GM19240 (cell line): ENCODE measurements around the gene RAB36.

Experiments
- DNase-seq: peaks from one replicate; pipeline ENCODE4 v3.0.0; 2011; ENCODE audit warnings: low spot score; ENCODE audit not compliant: insufficient read length

The RAB36 gene

DNA sequence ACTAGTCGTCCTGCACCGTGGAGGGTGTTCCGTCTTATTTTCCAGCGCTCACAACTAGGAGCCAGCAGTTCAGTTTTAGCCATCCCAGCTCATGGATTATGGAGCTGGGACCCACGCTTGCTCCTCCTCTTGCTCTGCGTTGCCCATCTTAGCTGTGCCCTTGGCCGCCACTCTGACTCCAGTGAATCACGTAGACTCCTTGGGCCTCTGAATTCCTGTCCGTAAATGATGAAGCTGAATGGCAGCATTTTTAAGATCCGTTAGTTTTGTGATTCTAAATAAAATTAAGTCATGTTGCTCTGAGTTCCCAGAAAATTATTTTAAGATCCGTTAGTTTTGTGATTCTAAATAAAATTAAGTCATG lies 58.8 kb downstream of the RAB36 start:
- no peak for DNase-seq

DNA sequence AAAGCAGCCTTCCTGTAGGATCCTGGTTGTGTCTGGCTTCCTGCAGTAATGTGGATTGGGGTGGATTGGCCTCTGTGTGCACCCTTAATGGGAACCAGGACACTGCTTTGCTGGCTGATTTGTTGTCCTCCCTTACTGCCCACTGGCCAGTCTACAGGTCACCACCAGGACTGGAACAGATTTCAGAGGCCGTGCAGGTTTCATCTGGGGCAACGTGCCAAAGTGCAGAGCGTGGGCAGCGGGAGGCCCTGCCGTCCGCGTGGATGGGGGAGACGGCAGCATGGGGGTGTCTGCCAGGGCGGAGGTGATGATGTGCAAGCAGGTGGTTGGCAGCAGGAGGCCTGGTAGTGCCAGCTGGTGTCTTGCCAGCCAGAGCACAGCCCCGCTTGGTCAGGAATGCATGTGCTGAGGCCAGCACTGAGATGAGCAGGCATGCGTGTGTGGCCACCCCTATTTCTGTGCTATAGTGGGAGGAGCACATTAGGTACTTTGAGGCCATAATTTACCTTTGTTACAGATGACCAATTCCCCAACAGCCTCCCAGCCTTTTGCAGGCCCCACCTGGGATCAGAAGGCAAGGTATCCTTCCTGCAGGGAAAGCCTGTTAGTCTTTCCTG lies 59.4 kb downstream of the RAB36 start:
- no peak for DNase-seq

DNA sequence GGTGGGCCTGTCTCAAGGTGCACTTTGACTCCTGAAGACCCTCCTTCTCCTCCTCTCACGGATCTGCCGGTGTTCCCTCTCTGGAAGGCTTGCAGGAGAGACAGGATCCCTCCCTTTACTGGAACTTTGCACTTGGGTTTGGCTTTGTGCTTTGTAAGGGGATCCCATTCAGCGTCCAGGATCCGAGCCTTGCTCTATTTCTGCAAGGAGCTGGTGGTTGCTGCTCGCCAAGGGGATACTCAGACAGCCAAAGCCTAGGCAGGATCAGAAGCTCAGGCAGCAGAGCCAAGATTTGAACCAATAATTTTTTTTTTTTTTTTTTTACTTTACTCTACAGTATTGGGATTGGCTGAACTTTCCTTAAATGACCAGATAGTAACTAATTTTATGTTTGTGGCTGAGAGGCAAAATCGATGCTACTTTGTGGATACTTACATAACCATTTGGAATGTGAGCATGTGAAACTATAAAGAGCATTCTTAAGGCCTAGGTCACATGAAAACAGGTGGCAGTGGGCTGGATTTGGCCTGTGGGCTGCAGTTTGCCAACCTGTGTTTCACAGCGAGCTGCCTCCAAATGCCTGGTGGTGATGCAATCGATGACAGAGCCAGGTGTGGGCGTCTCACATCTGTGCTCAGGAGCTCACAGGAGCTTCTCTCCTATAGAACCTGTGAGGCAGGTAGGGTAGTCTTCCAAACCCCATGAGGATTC lies 60.2 kb downstream of the RAB36 start:
- DNase-seq: no peak

DNA sequence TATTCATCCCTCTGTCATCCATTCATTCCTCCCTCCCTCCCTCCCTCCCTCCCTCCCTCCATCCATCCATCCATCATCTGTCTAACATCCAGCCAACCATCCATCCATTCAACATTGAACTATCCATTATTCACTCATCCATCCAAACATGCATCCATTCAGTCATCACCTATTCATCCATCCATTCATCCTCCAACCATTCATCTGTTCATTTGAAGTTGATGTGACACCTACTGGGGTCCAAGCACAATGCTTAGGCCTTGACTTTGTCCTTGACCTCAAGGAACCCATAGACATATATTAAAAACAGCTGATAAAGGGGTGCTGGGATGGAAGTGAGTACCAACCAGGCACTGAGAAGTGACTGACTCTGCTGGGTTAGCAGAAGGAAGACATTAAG lies 61.6 kb downstream of the RAB36 start:
- no peak for DNase-seq

DNA sequence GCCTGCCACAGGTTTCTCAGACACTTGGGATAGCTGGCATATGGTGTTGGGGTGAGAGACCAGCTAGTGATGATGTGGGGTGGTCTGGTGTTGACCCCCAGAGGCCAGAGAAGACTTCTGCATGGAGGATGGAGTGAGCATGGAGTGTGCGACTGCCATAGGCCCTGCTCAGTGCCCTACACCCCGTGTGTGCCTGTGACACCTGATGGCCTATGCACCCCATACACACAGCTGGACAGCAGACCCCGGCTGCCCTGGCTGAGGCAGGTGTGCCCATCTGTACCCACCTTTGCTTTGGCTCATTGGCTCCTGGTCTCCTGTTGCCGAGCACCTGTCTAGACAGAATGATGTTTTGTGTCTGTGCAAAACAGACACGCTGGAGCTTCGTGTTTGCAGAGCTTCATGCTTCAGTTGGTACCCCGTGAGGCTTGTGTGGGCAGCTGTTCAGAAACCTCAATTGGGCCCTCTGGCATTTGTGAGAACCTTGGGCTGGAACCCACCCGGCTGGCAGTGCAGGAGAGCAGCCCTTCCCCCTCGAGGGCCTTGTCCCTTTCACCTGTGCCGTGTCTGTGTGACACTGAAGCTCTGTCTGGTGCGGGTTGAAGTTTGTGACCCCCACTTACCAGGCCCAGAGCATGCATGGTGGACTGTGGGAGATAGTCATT lies 62.6 kb downstream of the RAB36 start:
- no peak for DNase-seq

DNA sequence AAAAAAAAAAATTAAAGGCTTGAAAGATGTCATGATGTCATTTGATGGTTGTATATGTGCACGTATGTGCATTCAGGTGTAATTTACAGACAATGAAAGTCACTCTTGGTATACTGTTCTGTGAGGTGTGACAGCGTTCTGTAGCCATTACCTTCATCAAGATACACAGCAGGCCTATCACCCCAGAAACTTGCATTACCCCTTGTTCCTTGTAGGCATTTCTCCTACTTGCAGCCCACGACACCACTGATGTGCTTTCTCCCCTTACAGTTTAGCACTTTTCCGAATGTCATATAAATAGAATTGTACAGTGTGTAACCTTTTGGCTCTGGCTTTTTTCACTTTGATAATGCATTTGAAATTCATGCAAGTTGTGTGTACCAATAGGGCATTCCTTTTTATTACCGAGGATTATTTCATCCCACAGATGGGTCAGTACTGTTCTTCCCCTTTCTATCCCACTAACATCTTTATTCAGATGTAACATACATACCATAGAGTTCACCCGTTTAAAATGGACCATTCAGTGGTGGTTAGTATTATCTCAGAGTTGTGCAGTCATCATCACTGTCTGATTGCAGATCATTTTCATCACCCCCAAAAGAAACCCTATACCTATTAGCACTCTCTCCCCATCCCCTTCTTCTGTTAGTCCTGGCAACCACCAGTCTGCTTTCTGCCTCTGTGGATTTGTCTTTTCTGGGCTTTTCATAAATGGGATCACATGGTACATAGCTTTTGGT lies 65.3 kb downstream of the RAB36 start:
- no peak for DNase-seq

DNA sequence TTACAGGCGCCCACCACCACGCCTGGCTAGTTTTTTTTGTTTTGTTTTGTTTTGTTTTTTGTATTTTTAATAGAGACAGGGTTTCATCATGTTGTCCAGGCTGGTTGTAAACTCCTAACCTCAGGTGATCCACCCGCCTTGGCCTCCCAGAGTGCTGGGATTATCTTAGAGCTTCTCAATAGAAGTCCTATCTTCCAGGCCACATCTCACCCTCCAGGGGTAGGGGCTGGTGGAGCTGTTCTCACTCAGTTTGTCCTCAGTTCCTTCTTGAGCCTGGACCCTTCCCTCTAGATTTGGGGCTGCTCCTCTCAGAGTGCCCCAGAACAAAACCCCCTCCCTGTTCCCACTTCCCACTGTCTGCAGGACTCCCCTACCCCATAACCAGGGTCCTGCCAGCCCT lies 66.3 kb downstream of the RAB36 start:
- DNase-seq: no peak

DNA sequence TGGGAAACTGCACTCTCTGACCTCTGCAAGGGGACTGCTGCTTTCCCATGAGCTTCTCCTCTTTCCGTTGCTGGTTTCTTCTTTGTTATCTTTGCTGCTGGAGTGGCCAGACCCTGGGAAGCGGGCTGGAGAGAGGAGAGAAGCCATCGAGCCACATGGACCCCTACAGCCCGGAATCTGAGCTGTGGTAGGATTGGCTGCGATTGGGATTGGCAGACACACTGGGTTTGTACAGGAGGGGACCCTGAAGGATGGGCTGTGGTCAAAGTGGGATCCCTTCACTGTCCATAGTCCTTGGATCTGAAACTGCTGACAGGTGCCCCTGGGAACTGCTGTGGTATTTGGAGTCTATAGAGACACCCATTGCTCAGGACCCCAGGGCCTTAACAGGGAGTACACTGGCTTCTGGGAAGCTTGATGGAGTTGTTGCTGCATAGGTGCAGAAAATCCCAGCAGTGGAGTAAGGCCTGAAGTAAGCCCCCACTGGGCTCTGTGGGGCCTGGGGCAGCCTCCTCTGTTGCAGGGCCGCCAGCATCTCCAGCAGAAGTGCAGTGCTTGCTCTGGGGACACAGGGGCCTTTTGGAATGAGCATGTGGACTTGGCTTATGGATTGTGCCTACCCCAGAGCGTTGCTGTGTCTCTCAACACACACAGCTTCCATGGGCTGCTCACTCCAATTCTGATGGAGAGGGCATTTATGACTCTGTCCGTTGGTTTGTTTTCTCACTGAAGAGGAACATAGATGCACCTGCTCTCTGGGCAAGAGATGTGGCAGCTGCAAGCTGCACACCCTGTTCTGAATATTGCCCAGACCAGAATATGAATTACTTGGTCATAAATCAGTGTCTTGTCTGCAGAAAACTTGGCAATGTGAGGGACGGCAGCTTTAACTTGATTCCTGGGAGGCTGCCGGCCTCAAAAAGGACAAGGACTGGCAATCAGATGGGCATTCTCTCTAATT lies 67.1 kb downstream of the RAB36 start:
- DNase-seq: no peak

DNA sequence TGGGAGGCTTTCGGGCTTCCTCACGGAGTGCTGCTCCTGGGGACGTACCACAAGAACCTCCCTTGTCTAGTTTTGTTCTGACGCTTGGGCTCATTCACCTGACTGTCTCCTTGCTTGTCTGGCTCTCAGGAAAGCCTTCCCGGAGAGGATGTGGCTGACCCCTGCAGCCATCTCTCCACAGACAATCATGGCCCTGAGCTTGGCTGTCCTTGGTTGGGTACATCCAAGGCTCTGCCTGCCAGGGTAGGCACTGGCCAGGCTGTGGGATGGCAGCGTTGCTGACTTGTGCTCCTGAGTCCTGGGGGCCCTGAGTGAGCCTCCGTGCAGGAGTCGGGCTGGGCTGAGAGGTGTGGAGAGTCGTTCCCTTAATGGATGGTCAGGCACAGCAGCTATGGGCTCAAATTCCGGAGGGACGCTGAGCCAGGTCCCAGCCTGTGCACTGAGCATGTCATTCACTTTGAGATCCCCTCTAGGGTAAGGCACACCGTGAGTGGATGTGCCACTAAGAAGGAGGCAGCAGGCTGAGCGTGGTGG lies 67.8 kb downstream of the RAB36 start:
- no peak for DNase-seq

DNA sequence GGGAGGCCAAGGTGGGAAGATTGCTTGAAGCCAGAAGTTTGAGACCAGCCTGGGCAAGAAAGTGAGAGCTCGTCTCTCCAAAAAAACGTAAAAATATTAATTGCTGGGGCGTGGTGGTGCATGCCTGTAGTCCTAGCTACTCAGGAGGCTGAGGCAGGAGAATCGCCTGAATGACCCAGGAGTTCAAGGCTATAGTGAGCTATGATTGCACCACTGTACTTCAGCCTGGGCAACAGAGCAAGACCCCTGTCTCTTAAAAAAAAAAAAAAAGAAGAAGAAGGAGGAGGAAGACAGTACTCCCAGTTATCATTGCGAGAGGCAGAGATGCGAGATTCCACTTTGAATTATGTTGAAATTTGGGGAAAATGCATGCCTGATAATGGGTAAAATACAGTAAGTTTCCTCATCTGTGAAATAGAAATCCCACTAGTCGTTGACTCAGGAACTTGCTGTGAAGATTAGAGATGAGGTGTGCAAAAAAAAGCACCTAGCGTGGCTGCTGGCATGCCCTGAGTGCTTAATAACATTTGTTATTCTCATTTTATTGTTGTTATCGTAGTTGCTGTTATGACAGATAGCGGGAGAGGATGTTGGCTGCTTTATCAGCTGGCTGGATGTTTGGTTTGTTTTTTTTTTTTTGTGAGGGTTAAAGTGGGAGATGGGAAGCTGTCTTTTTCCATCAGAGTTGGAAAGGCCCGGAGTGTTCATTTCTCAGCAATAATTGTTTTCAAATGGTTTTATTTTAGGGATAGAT lies 68.5 kb downstream of the RAB36 start:
- DNase-seq: no peak
